ENCODE results near the gene TMEM60.

DNA sequence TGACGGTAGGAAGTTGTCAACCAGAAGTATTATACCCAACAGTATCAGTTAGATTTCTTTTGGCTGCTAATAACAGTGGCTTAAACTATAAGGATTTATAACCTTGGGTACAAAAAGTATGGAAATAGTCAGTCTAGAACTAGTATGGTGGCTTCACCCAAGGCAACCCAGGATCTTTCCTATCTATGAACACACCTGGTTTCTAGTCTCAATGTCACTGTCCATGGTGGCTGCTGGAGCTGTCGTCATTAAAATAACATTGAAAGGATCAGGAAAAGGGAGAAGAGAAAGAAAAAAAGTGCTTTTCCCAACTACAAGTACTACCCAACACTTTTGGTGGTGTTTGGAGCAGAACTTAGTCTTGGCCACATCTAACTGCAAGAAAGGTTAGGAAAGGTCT lies 28.1 kb upstream of the TMEM60 start:
- TF ChIP-seq, protein P1, sequence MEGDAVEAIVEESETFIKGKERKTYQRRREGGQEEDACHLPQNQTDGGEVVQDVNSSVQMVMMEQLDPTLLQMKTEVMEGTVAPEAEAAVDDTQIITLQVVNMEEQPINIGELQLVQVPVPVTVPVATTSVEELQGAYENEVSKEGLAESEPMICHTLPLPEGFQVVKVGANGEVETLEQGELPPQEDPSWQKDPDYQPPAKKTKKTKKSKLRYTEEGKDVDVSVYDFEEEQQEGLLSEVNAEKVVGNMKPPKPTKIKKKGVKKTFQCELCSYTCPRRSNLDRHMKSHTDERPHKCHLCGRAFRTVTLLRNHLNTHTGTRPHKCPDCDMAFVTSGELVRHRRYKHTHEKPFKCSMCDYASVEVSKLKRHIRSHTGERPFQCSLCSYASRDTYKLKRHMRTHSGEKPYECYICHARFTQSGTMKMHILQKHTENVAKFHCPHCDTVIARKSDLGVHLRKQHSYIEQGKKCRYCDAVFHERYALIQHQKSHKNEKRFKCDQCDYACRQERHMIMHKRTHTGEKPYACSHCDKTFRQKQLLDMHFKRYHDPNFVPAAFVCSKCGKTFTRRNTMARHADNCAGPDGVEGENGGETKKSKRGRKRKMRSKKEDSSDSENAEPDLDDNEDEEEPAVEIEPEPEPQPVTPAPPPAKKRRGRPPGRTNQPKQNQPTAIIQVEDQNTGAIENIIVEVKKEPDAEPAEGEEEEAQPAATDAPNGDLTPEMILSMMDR (optimal IDR thresholded peaks at IDR 0.05 in 1 of 3, IDR thresholded peaks at IDR 0.05 in 1 of 3, conservative IDR thresholded peaks at IDR 0.05 in 1 of 3; ENCODE audit: extremely low read depth in 1 of 3, insufficient read depth in 2 of 3, low read length in 3 of 3), result no peak
- no peak for TF ChIP-seq EZH2 (IDR thresholded peaks at IDR 0.05; ENCODE audit: low read length)
